K562 (cell line): ENCODE results near the gene SMAD4.

Experiments used
- BRCA1 ChIP-seq, 2 experiments: fragments of 450-650 bp in 1 of 2; sonication (generic) in 1 of 2; formaldehyde crosslinking in 1 of 2; IDR thresholded peaks; 2 replicates each; pipeline versions ENCODE4 v1.5.0 to v1.6.1; 2017 to 2020; ENCODE audit warnings: mild to moderate bottlenecking in 1 of 2, missing genetic modification reagents in 1 of 2
- GATAD2A ChIP-seq: fragments of 450-650 bp; IDR thresholded peaks from 2 replicates; pipeline ENCODE4 v1.6.1; 2017
- NFRKB ChIP-seq: fragments of 450-650 bp; IDR thresholded peaks from 2 replicates; pipeline ENCODE4 v1.6.1; 2016; ENCODE audit warnings: low read depth
- POLR2AphosphoS5 ChIP-seq: IDR thresholded peaks from 2 replicates; pipeline ENCODE4 v1.6.1; 2011; ENCODE audit warnings: mild to moderate bottlenecking, low read depth, low read length, moderate library complexity; ENCODE audit not compliant: control insufficient read depth, insufficient read depth
- SRF ChIP-seq, 2 experiments: fragments of 250-450, 450-650 bp in 1 of 2; sonication (Bioruptor Pico) in 1 of 2; sonication (generic) in 1 of 2; formaldehyde crosslinking; IDR thresholded peaks; 2 replicates each; pipeline versions ENCODE4 v1.5.0 to v1.5.1; 2020 to 2022; ENCODE audit warnings: mild to moderate bottlenecking in 1 of 2, missing genetic modification reagents in 1 of 2
- ZFX ChIP-seq: sonication (generic); formaldehyde crosslinking; IDR thresholded peaks from 2 replicates; pipeline ENCODE4 v1.8.0; 2022; ENCODE audit warnings: mild to moderate bottlenecking, missing genetic modification reagents, moderate library complexity
- TF ChIP-seq, protein P1 (sequence below): fragments of 250-450 bp; sonication (Bioruptor Pico); IDR thresholded peaks from 2 replicates; pipeline ENCODE4 v1.8.0; 2022; ENCODE audit warnings: moderate library complexity, mild to moderate bottlenecking, inconsistent platforms

DNA sequence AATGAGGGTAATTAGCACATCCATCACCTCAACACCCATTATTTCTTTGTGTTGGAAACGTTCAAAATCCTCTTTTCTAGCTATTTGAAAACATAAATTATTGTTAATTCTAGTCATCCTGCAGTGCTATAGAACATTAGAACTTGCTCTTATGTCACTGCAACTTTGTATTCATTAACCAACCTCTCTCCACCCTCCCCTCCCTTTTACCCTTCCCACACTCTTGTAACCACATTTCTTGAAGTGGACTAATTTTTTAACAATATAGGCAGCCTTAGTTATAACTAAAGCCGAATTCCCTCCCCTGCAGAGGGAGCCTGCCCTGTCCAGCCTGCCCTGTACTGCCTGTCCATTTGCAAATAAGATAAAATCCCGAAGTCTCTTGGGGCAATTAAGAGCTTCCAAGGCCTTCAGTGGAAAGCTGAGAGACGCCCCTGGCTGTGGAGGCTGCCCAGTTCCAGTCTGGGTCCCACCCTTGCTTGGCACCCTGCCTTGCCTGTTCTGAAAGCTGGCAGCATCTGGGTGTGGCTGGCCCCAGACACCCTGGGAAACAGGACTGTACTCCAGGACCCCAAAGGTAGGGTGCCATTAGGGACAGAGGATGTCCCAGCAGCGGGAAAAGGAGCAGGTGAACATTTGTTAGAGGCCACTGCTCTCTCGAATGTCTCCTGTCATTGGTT, 102.4 kb downstream of the SMAD4 start:
- TF ChIP-seq ZFX (CRISPR knock-in tag) = no peak
- no peak for TF ChIP-seq BRCA1 (IDR thresholded peaks at IDR 0.05)
- TF ChIP-seq BRCA1 (CRISPR knock-in tag; IDR thresholded peaks at IDR 0.05) = no peak
- TF ChIP-seq, protein P1, sequence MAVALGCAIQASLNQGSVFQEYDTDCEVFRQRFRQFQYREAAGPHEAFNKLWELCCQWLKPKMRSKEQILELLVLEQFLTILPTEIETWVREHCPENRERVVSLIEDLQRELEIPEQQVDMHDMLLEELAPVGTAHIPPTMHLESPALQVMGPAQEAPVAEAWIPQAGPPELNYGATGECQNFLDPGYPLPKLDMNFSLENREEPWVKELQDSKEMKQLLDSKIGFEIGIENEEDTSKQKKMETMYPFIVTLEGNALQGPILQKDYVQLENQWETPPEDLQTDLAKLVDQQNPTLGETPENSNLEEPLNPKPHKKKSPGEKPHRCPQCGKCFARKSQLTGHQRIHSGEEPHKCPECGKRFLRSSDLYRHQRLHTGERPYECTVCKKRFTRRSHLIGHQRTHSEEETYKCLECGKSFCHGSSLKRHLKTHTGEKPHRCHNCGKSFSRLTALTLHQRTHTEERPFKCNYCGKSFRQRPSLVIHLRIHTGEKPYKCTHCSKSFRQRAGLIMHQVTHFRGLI (CRISPR knock-in tag) = no peak
- no peak for TF ChIP-seq POLR2AphosphoS5
- TF ChIP-seq GATAD2A = no peak
- TF ChIP-seq NFRKB = no peak
- TF ChIP-seq SRF (CRISPR knock-in tag; IDR thresholded peaks at IDR 0.05) = no peak
